ENCODE data around the gene OR7G2.
"Not testable (repeated sequence)": the region's sequence is repeated elsewhere in the genome, so short reads cannot be mapped to it uniquely, and the experiment has no call there.

Gene OR7G2

GRCh38 chr19:9075064-9075949, 32.0 kb downstream of the OR7G2 start:
- in situ Hi-C loops (cut with MboI; ENCODE audit: low sequenced_read_pairs) = no loop called here

DNA sequence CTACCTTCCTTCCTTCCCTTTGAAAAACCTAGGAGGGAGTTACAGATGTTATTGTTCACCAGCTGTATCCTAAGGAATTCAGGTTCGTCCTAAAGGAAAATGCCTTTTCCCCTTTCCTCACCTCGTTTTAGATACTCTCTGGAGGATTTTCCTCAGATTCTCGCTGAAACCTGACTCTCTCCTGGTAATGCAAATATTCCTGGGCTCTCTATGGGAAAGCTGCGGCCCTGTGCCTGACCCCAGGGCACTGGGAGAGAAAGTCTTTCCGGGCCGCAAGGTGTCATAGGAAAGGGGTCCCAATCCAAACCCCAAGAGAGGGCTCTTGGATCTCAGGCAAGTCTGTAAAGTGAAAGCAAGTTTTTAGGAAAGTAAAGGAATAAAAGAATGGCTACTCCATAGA, 33.5 kb downstream of the OR7G2 start:
- in situ Hi-C loops (cut with MboI; ENCODE audit: low sequenced_read_pairs) = no loop called here

GRCh38 chr19:9071720-9072119, 35.6 kb downstream of the OR7G2 start:
- in situ Hi-C loops (cut with MboI; ENCODE audit: low sequenced_read_pairs) = not testable (repeated sequence)

DNA sequence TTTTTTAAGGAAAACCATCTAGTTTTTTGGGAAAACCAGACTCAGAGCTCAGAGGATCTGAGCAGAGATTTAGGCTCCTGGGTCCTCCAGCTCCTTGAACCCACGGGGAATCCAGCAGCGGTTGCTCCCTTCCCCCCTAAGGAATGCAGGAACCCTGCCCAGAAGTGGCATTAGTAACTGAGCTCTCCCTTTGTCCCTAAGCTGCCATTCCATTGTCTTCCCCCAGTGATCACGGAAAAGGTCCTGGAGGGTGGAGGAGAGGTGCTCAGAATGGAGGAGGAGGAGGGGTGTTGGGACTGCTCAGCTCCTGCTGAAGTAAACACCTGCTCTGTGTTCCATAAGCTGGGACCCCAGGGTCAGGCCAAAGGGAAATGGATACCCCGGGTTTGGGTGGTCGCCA, 37.2 kb downstream of the OR7G2 start:
- in situ Hi-C loops (cut with MboI; ENCODE audit: low sequenced_read_pairs) = no loop called here

GRCh38 chr19:9065457-9066014, 41.7 kb downstream of the OR7G2 start:
- in situ Hi-C loops (cut with MboI; ENCODE audit: low sequenced_read_pairs) = no loop called here

- in situ Hi-C loops (cut with MboI; ENCODE audit: low sequenced_read_pairs) = no loop called here
These were observed 45.4 kb downstream of the OR7G2 start for GRCh38 chr19:9061879-9062278.

DNA sequence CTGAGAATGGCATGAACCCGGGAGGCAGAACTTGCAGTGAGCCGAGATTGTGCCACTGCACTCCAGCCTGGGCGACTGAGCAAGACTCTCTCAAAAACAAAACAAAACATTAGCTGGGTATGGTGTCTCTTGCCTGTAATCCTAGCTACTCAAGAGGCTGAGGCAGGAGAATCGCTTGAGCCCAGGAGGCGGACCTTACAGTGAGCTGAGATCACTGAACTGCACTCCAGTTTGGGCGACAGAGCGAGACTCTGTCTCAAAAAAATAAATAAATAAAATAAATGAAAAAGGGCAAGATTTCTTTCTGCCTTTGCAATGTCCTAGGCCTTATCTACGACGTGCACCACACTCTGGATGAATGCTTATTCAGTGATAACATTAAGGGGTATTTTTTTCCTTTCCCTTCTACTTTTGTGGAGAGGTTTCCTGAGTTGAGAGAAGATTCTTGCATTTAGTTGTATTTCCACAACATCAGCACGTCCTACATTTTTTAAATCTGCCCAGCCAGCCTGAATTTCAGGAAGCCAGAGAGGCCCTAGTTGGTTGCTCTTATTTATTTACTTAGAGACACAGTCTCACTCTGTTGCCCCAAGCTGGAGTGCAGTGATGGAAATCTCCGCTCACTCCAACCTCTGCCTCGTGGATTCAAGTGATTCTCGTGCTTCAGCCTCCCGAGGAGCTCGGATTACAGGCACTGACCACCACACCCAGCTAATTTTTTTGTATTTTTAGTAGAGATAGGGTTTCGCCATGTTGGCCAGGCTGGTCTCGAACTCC, 46.5 kb downstream of the OR7G2 start:
- in situ Hi-C loops (cut with MboI; ENCODE audit: low sequenced_read_pairs) = no loop called here

DNA sequence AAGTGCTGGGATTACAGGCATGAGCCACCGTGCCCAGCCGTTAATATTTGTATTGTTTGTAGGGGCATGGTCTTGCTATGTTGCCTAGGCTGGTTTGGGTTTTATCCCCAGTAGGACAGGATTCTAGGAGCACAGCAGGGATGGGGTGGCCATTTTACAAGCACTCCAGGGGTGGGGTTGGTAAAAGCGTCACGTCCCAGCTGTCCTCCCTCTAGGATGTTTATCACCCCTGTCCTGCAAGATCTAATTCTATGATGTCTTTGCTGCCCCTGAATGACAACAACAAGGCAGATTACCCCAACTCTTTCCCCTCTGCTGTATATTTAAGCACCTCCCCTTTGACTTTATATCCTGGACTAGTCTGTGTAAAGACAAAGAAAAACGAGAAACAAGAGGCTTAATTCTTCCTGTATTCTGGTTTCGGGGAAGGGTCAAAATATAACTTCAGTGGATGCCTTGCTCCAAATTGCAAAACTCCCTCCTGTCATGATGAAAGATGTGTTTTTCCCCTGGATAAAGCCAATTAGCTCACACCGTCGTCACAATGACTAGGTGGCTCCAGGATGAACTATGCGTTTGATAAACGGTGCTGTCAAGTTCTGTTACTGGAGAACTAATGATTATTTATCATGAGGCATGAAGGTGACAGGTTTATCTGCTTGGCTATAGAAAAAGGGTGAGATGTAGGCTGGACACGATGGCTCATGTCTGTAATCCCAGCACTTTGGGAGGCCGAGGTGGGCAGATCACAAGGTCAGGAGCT, 48.2 kb downstream of the OR7G2 start:
- in situ Hi-C loops (cut with MboI; ENCODE audit: low sequenced_read_pairs) = no loop called here

DNA sequence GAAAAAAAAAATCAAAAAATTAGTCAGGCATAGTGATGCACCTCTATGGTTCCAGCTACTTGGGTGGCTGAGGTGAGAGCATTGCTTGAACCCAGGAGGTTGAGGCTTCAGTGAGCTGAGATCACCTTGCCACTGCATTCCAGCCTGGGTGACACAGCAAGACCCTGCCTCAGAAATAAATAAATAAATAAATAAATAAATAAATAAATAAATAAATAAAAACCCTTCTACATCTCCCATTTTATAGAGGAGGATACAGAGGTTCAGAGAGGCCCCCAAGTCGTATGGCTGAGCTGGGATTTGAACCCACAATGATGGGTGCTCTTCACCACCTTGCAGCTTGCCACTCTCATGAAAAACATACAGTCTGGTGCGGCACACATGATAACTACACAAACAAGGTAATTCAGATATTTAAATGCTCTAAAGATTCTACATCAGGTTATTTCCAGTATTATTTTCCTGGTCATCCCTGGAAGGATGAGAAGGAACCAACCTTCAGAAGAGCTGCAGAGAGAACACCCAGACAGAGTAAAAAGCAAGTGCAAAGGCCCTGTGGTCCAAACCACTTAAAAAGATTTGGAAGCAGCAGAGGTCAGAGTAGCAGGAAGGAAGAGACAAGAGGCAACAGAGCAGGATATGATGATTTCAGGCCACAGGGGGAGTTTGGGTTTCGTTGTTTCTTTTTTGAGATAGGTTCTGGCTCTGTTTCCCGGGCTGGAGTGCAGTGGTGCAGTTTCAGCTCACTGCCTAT, 49.6 kb downstream of the OR7G2 start:
- in situ Hi-C loops (cut with MboI; ENCODE audit: low sequenced_read_pairs) = no loop called here

- in situ Hi-C loops (cut with MboI; ENCODE audit: low sequenced_read_pairs) = not testable (repeated sequence)
These were observed 51.1 kb downstream of the OR7G2 start for GRCh38 chr19:9056131-9056530.

DNA sequence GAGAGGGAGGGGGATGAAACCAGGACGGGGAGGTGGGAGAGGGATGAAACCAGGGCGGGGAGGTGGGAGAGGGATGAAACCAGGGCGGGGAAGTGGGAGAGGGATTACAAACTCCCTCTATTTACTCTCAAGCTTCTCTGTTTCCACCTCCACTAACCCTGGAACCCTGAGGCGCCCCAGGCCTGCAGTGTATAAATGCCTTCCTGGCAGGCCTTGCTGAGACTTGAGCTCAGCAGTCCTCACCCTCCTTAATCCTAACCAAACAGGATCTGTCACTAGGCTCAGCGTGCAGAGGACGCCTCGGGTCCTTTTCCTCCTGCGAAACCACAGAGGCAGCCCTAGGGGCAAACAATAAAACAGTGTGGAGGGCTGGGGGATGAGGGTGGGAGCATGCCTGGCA, 52.5 kb downstream of the OR7G2 start:
- in situ Hi-C loops (cut with MboI; ENCODE audit: low sequenced_read_pairs) = no loop called here

DNA sequence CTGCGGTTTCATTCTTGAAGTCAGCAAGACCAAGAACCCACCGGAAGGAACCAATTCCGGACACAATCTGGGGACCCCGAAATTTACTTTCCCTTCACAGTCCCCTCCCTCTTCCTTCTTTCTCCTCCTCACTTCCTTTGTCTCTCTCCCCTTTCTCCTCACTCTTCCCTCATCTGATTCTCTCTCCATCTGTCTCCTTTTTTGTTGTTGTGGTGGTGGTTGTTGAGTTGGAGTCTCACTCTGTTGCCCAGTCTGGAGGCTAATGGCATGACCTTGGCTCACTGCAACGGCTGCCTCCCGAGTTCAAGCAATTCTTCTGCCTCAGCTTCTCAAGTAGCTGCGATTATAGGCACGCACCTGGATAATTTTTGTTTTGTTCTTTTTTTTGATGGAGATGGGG, 53.1 kb downstream of the OR7G2 start:
- in situ Hi-C loops (cut with MboI; ENCODE audit: low sequenced_read_pairs) = no loop called here

- in situ Hi-C loops (cut with MboI; ENCODE audit: low sequenced_read_pairs) = not testable (repeated sequence)
These were observed 53.6 kb downstream of the OR7G2 start for GRCh38 chr19:9053674-9054073.

- in situ Hi-C loops (cut with MboI; ENCODE audit: low sequenced_read_pairs) = no loop called here
These were observed 54.4 kb downstream of the OR7G2 start for GRCh38 chr19:9052894-9053293.

Data from HL-60/S4 (cell line).